ENCODE measurements around the gene ATP10D. TPM values are rescaled to one million over a fixed set of nuclear protein-coding genes. Genes with fewer than 3 reads are reported as not detected.

Gene ATP10D
- total RNA-seq, 1 experiment from 2014 or later: 5.1 TPM

- TF ChIP-seq REST (IDR thresholded peaks at IDR 0.05; ENCODE audit: low read depth) (no peak), EGR1 (IDR thresholded peaks at IDR 0.05; ENCODE audit: low read depth) (no peak)
Observed at GRCh38 chr4:47531954-47532321, 46.9 kb downstream of the ATP10D start (continued).

- ChIA-PET CTCF (no interaction called here), POLR2A (no interaction called here), RAD21 (ENCODE audit: low non-redundant PET in 1 of 2, low total read pairs in 2 of 2, uncharacterized antibody in 2 of 2, unreplicated experiment in 2 of 2) (no interaction called here)
- H3K9me3 ChIP-seq (ENCODE audit: control insufficient read depth in 1 of 2, insufficient read depth in 1 of 2, low read depth in 1 of 2, low read length in 2 of 2): no peaks in the 10 kb centered on the region
- H3K4me3 ChIP-seq (replicated peaks in 1 of 2; ENCODE audit: low read depth in 1 of 2, low read length in 2 of 2): no peak overlapping the region
- no peak overlapping the region for H2AFZ ChIP-seq (ENCODE audit: low read depth, low read length, poor library complexity, severe bottlenecking)
- no TSS peak for BruUV-seq (replicated peaks)
- no peak overlapping the region for H3K27ac ChIP-seq (ENCODE audit: low read depth, low read length)
- H4K20me1 ChIP-seq (ENCODE audit: insufficient read depth): no peaks in the 10 kb centered on the region
- ATAC-seq (no peak), DNase-seq (ENCODE audit: low read depth, low spot score) (no peak)
- no peaks in the 10 kb centered on the region for H3K27me3 ChIP-seq (ENCODE audit: insufficient read depth, low read length)
- intact Hi-C loops (cut with micrococcal nuclease): no loop called here
- no peaks in the 10 kb centered on the region for H3K36me3 ChIP-seq (ENCODE audit: control insufficient read depth in 1 of 2, insufficient read depth in 2 of 2, low read length in 2 of 2)
- no peak overlapping the region for H3K4me2 ChIP-seq (ENCODE audit: low read length)
- H3K9ac ChIP-seq (ENCODE audit: low read length): no peak overlapping the region
- no peaks in the 10 kb centered on the region for H3K9me2 ChIP-seq (ENCODE audit: insufficient read depth)
- no peaks in the 10 kb centered on the region for H3K79me2 ChIP-seq (ENCODE audit: insufficient read depth, low read length)
- H3K4me1 ChIP-seq (ENCODE audit: control insufficient read depth in 1 of 2, insufficient read depth in 2 of 2, low read length in 2 of 2): peaks cover 0 to 10% of the 10 kb centered on the region in 2 experiments; a peak in 2 of 4 replicates
- TF ChIP-seq POLR2AphosphoS5 (IDR thresholded peaks at IDR 0.05; ENCODE audit: low read depth, low read length) (no peak), EZH2 (IDR thresholded peaks at IDR 0.05) (no peak), FOSL1 (IDR thresholded peaks at IDR 0.05; ENCODE audit: low read depth) (no peak)
Observed at GRCh38 chr4:47532658-47533057, 47.6 kb downstream of the ATP10D start.

Measured in HCT116 (cell line).